IMR-90 (cell line): ENCODE data around the gene BRS3. TPM values are rescaled to one million over a fixed set of nuclear protein-coding genes. Genes with fewer than 3 reads are reported as not detected.

Source experiments
- ATAC-seq: fragments of 200-7000 bp; cut with Tn5 transposase; 2 replicates; pipeline ENCODE4 v1.9.1; 2020; ENCODE audit warnings: low read depth, mild to moderate bottlenecking, moderate library complexity
- BruUV-seq: library from RNA; stranded (reverse); fragments of 400-500 nt; replicated peaks from 2 replicates; lab custom pipeline; 2021; lab: Mats Ljungman, UMichigan
- CTCF ChIA-PET: fragments of 300-600 bp; formaldehyde crosslinking; extraction: SDS; loops from one replicate; lab custom pipeline; 2021; ENCODE audit warnings: antibody characterized with exemption; lab: Yijun Ruan, JAX
- POLR2A ChIA-PET: fragments of 300-600 bp; sonication (Branson Sonifier 250); formaldehyde crosslinking; loops from one replicate; lab custom pipeline; 2022; ENCODE audit warnings: antibody characterized with exemption; ENCODE audit not compliant: unreplicated experiment; lab: Charles Lee
- DNase-seq: peaks from one replicate; pipeline ENCODE4 v3.0.0; 2013
- H2AFZ ChIP-seq: replicated peaks from 2 replicates; pipeline ENCODE3; 2013; ENCODE audit warnings: low read length, mild to moderate bottlenecking; ENCODE audit not compliant: poor library complexity
- H2AK5ac ChIP-seq: 2 replicates; pipeline ENCODE4 v1.6.1; 2013; ENCODE audit warnings: low read depth, low read length, inconsistent platforms
- H2AK9ac ChIP-seq: replicated peaks from 2 replicates; pipeline ENCODE3; 2013; ENCODE audit warnings: mild to moderate bottlenecking, low read depth, low read length, moderate library complexity; ENCODE audit not compliant: poor library complexity
- H2BK120ac ChIP-seq: 2 replicates; pipeline ENCODE4 v1.6.1; 2013; ENCODE audit warnings: low read depth, low read length, inconsistent platforms
- H2BK15ac ChIP-seq: 3 replicates; pipeline ENCODE4 v1.6.1; 2013; ENCODE audit warnings: low read depth, low read length, inconsistent platforms
- H2BK20ac ChIP-seq: 2 replicates; pipeline ENCODE4 v1.6.1; 2013; ENCODE audit warnings: low read depth, mild to moderate bottlenecking, inconsistent platforms, low read length, moderate library complexity
- H2BK5ac ChIP-seq: 2 replicates; pipeline ENCODE4 v1.6.1; 2013; ENCODE audit warnings: mild to moderate bottlenecking, low read depth, low read length, inconsistent platforms; ENCODE audit not compliant: poor library complexity, severe bottlenecking
- H3K14ac ChIP-seq: replicated peaks from 2 replicates; pipeline ENCODE4 v1.6.1; 2013; ENCODE audit warnings: low read depth, low read length, inconsistent platforms
- H3K18ac ChIP-seq: 2 replicates; pipeline ENCODE4 v1.6.1; 2013; ENCODE audit warnings: low read depth, low read length, control low read depth
- H3K23ac ChIP-seq: 2 replicates; pipeline ENCODE4 v1.6.1; 2013; ENCODE audit warnings: low read depth, low read length, inconsistent platforms
- H3K27ac ChIP-seq: 2 replicates; pipeline ENCODE4 v1.5.1; 2013; ENCODE audit warnings: mild to moderate bottlenecking, control low read depth, low read length; ENCODE audit not compliant: insufficient read depth
- H3K27me3 ChIP-seq: 2 replicates; pipeline ENCODE4 v1.6.1; 2013; ENCODE audit warnings: low read length; ENCODE audit not compliant: control insufficient read depth, insufficient read depth
- H3K36me3 ChIP-seq: 2 replicates; pipeline ENCODE4 v1.6.1; 2013; ENCODE audit warnings: low read length, mixed read lengths; ENCODE audit not compliant: control insufficient read depth, insufficient read depth
- H3K4ac ChIP-seq: 2 replicates; pipeline ENCODE4 v1.6.1; 2013; ENCODE audit warnings: low read depth, low read length, inconsistent platforms
- H3K4me1 ChIP-seq: 2 replicates; pipeline ENCODE4 v1.6.1; 2013; ENCODE audit warnings: low read length, mixed read lengths; ENCODE audit not compliant: control insufficient read depth, insufficient read depth
- H3K4me2 ChIP-seq: 2 replicates; pipeline ENCODE4 v1.6.1; 2013; ENCODE audit warnings: low read depth, mild to moderate bottlenecking, control low read depth, low read length, moderate library complexity
- H3K4me3 ChIP-seq: 2 replicates; pipeline ENCODE4 v1.5.1; 2013; ENCODE audit warnings: low read depth, mild to moderate bottlenecking, control low read depth, low read length, moderate library complexity; ENCODE audit not compliant: insufficient read depth
- H3K56ac ChIP-seq: 2 replicates; pipeline ENCODE4 v1.6.1; 2013; ENCODE audit warnings: low read length, inconsistent platforms; ENCODE audit not compliant: insufficient read depth; ENCODE audit errors: extremely low read depth
- H3K79me1 ChIP-seq, 2 experiments: 2 replicates each; pipeline ENCODE4 v1.6.1; 2013; ENCODE audit warnings: low read length in 2 of 2, inconsistent platforms in 1 of 2, low read depth in 1 of 2
- H3K9ac ChIP-seq: 2 replicates; pipeline ENCODE4 v1.6.1; 2013; ENCODE audit warnings: low read depth, low read length, control low read depth
- H3K9me1 ChIP-seq: 2 replicates; pipeline ENCODE4 v1.6.1; 2013; ENCODE audit warnings: low read length, inconsistent platforms; ENCODE audit not compliant: insufficient read depth
- H3K9me3 ChIP-seq: 2 replicates; pipeline ENCODE4 v1.6.1; 2013; ENCODE audit warnings: low read length; ENCODE audit not compliant: control insufficient read depth, insufficient read depth
- H4K20me1 ChIP-seq: 2 replicates; pipeline ENCODE4 v1.6.1; 2013; ENCODE audit warnings: low read length, inconsistent platforms; ENCODE audit not compliant: insufficient read depth
- H4K5ac ChIP-seq: 2 replicates; pipeline ENCODE4 v1.6.1; 2013; ENCODE audit warnings: mild to moderate bottlenecking, low read depth, low read length, control low read depth
- H4K8ac ChIP-seq, 2 experiments: 2 replicates each; pipeline ENCODE4 v1.6.1; 2013; ENCODE audit warnings: low read depth in 2 of 2, low read length in 2 of 2, control low read depth in 1 of 2, inconsistent platforms in 1 of 2
- H4K91ac ChIP-seq: 2 replicates; pipeline ENCODE4 v1.6.1; 2013; ENCODE audit warnings: low read depth, low read length, inconsistent platforms; ENCODE audit not compliant: insufficient read depth
- MXI1 ChIP-seq: IDR thresholded peaks from 2 replicates; pipeline ENCODE4 v1.6.1; 2012; ENCODE audit warnings: low read depth, mild to moderate bottlenecking, low read length, moderate library complexity, borderline replicate concordance
- NFE2L2 ChIP-seq: fragments of 150-350 bp; IDR thresholded peaks from 2 replicates; pipeline ENCODE4 v1.6.1; 2016; ENCODE audit warnings: low read depth, mild to moderate bottlenecking, low read length
- WGBS, 2 experiments: methylation state at CpG; one replicate each; pipeline versions ENCODE4 v1.1.5 to v1.1.7; 2013; ENCODE audit warnings: missing lambda C conversion rate in 2 of 2; ENCODE audit not compliant: insufficient read length in 1 of 2; ENCODE audit errors: extremely low coverage in 2 of 2; 5-methylcytosine and 5-hydroxymethylcytosine counted together
- dilution Hi-C: fragments of 300-500 bp; cut with HindIII; formaldehyde crosslinking; loops from one replicate; pipeline ENCODE4 v1.14.3; 2018; ENCODE audit warnings: low sequenced_read_pairs; ENCODE audit not compliant: unreplicated experiment
- in situ Hi-C: fragments of 300-500 bp; cut with MboI; formaldehyde crosslinking; loops from 3 replicates; pipeline ENCODE4 v1.14.3; 2019; ENCODE audit warnings: low sequenced_read_pairs, inconsistent platforms, mixed read lengths
- intact Hi-C: fragments of 100-400 bp; cut with micrococcal nuclease; formaldehyde crosslinking; loops from 2 replicates; pipeline ENCODE4 v1.10.0; 2022
- polyA plus RNA-seq, 3 experiments: library from polyadenylated mRNA; depleted of rRNA; stranded (reverse); fragments of >200 nt; gene quantifications; 2 replicates each; pipeline ENCODE4 v1.2.3, GENCODE V29; 2012; ENCODE audit warnings: low replicate concordance in 1 of 3
- total RNA-seq: library from RNA; depleted of rRNA; stranded (reverse); fragments of >200 nt; gene quantifications from 2 replicates; pipeline ENCODE4 v1.2.3, GENCODE V29; 2012

Gene BRS3
- total and polyA plus RNA-seq, 2 of the 4 experiments (the other 2 are of a cell fraction), result not detected

DNA sequence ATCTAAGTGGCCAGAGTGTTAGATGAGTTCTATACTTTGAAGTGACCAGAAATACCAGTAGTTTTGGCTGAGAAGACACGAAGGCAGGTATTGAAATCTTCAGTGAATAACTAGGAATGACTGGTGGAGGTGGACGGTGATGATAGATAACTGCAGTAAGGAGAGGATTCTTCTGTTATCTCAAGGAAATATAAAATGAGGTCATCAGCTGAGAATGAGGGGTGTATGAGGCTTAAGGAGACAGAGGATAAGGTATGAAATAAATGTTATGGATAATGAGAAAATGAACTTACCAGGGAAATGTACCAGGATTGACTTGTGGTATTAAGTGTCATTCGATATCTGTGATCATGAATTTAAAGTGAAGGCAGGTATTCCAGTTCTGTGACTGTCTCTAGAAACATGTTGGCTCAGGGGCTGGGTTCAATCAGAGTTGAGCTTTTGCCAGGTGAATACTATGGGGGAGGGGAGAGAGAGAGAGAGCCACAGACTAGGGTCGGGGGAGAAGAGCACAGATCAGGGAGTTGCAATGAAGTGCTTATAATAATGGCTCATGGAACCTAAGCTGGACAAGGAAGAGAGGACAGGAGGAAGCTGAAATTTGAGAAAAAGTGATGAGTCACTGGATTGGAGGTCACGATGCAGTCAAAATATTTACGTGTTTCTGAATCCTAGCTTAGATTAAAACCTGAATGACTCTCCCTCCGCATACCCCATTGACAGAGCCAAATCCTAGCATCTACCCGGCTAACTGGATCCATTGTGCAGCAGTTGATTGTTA is 37.5 kb upstream of the BRS3 start:
- peak overlapping the region; percentile 22; the same call in 1 of the 2 replicates for H3K4me2 ChIP-seq
- no peak overlapping the region for H2BK20ac ChIP-seq
- no peak overlapping the region for H3K18ac ChIP-seq
- no peak overlapping the region for H2BK5ac ChIP-seq
- H3K56ac ChIP-seq, result no peak overlapping the region
- in situ Hi-C loops, result no loop called here
- no TSS peak for BruUV-seq
- H3K4me3 ChIP-seq, result no peak overlapping the region
- POLR2A ChIA-PET, result no interaction called here
- no peaks in the 10 kb centered on the region for H3K4me1 ChIP-seq
- no peak overlapping the region for H3K27ac ChIP-seq
- H3K14ac ChIP-seq, result no peak overlapping the region
- H2BK15ac ChIP-seq, result no peak overlapping the region
- no peak overlapping the region for H2AK9ac ChIP-seq
- no peak overlapping the region for H2AFZ ChIP-seq
- H3K4ac ChIP-seq, result no peak overlapping the region
- dilution Hi-C loops, result no loop called here
- no peak overlapping the region for H2BK120ac ChIP-seq
- no peak overlapping the region for H4K5ac ChIP-seq
- no peak overlapping the region for H4K91ac ChIP-seq
- ATAC-seq, result peak; percentile 60
- intact Hi-C loops, result no loop called here
- H2AK5ac ChIP-seq, result no peak overlapping the region
- H3K23ac ChIP-seq, result no peak overlapping the region
- DNase-seq, result peak; percentile 23
- H3K9me3 ChIP-seq, result no peaks in the 10 kb centered on the region
- H4K20me1 ChIP-seq, result no peaks in the 10 kb centered on the region
- 61% methylated on average over 3 of the region's 8 CpGs; no CpG with 5 or more reads in 1 of the 2 experiments for WGBS, 2 experiments
- no peaks in the 10 kb centered on the region for H3K79me1 ChIP-seq
- H4K8ac ChIP-seq, result no peak overlapping the region
- no peaks in the 10 kb centered on the region for H3K36me3 ChIP-seq
- no peaks in the 10 kb centered on the region for H3K27me3 ChIP-seq
- CTCF ChIA-PET, result no interaction called here
- no peaks in the 10 kb centered on the region for H3K9me1 ChIP-seq
- no peak overlapping the region for H3K9ac ChIP-seq
- TF ChIP-seq NFE2L2 (peak; percentile 81), MXI1 (no peak)
